ENCODE measurements around the gene HPS3.

Gene HPS3

GRCh38 chr3:149122721-149123578 is 6.5 kb upstream of the HPS3 start:
- DNase-seq (ENCODE audit: low read depth in 2 of 2) = no peak

DNA sequence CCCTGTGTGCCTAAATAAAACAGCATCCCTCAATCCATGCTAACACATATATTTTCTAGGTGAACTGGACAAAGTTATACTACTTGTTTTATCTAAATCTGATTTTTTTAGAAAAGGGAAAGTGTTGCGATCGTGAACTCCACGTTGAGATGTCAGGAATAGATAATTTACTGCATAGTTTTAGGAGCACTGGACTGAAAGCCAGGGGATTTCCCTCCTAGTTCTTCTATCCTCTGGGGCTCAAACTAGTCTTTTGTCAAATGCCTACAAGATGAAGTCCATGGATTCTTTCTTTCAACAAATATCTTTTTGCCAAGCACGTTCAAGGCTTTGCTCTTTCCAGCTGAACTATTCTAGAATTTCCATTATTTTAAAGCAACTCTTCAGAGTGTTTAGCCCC is 617 bp upstream of the HPS3 start:
- DNase-seq (ENCODE audit: low read depth in 2 of 2) = no peak

DNA sequence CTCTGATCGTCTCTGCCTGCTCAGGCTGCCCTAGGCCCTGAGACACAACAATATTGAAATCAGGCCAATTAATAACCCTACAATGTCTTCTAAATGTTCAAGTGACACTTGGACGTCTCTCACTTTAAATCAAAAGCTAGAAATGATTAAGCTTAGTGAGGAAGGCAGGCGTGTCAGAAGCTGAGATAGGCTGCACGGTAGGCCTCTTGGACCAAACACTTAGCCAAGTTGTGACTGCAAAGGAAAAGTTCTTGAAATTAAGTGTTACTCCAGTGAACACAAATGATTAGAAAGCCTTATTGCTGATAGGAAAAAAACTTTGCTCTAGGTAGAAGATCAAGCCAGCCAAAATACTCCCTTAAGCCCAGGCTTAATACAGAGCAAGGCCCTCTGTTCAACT is 2.2 kb downstream of the HPS3 start:
- no peak for DNase-seq (ENCODE audit: low read depth in 2 of 2)

DNA sequence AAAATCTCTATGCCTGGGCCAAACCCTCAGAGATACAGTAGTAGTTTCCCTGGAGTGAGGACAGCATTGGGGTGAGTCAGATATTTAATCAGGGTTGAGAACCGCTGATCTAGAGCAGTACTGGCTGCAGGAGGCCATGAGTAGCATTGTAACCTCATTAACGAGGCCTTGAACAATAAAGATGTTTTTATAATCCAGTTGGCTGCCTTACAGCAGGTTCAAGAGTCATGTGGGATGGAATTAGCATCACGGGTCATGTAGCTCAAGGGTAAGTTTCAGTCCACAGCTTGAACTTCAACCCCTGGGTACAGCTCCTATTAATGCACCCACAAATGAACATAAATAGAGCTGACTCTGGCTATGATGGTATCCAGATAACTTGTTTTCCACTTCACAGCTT is 5.1 kb downstream of the HPS3 start:
- no peak for DNase-seq (ENCODE audit: low read depth in 2 of 2)

- DNase-seq (ENCODE audit: low read depth in 2 of 2) = no peak
Measured at GRCh38 chr3:149142682-149143081, 13.2 kb downstream of the HPS3 start.

- no peak for DNase-seq (ENCODE audit: low read depth in 2 of 2)
Measured at GRCh38 chr3:149145356-149145755, 15.9 kb downstream of the HPS3 start.

DNA sequence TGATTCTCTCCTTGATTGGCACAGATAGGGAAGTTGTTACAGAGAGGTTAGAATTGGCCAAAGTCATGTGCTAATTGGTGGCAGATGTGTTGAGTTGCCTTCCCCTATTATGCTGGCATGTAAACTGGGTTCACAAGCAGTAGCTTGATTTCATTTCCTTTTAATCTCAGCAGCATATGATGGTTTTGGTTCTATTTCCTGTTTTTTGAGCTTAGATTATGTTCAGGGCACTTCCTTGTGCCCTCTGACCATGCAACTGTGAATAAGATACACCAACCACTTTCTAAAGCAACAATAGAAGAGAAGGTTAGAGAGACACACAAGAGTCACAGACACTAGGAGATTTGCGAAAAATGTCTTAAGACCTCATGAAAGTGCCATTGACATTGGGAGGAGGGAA is 16.5 kb downstream of the HPS3 start:
- DNase-seq (ENCODE audit: low read depth in 2 of 2) = no peak

- DNase-seq (ENCODE audit: low read depth in 2 of 2) = no peak
Measured at GRCh38 chr3:149150436-149150835, 21.0 kb downstream of the HPS3 start.

- DNase-seq (ENCODE audit: low read depth in 2 of 2) = no peak
Measured at GRCh38 chr3:149151843-149152242, 22.4 kb downstream of the HPS3 start.

DNA sequence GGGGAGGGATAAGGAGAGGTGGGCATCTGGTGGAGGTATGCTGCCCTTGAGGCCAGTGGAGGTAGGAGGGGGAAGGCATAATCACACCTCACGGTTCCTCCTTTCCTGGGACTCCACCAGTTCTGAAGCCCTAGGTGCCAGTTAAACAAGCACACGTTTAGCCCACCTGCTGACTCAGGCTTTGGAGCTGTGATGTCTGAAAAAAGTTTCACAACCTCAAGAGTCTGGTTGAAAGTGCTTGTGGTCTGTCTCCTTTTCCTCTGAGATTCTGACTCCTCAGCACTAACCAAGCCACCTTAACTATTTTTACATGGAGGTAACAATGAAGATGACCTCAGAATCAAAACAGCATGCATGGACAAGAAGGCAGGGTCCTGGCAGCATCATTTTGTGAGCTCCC is 23.0 kb downstream of the HPS3 start:
- no peak for DNase-seq (ENCODE audit: low read depth in 2 of 2)

GRCh38 chr3:149153402-149153801 is 24.0 kb downstream of the HPS3 start:
- no peak for DNase-seq (ENCODE audit: low read depth in 2 of 2)

DNA sequence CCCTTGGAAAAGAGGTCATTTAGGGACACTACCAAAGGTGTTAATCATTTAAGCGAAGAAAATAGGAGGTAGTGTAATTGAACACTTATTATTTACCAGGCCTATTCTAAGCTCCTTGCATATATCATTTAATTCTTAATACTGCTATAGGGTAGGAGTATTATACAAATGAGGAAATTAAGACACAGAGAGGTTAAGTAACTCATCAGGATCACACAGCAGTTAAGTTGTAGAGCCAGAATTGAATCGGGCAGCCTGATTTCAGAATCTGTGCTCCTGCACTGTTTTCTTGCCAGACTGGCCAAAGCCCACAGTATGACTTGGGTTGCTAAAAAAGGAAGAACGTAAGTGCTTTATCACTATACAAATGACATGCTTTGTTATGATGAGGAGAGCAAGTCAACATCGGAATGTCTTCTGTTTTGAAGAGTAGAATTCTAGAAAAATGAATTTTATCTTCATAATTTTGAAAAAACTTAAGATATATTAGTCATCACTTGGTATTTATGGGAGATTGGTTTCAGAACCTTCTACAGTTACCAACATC is 31.4 kb downstream of the HPS3 start:
- no peak for DNase-seq (ENCODE audit: low read depth in 2 of 2)

- DNase-seq (ENCODE audit: low read depth in 2 of 2) = no peak
Measured at GRCh38 chr3:149162007-149162406, 32.6 kb downstream of the HPS3 start.

DNA sequence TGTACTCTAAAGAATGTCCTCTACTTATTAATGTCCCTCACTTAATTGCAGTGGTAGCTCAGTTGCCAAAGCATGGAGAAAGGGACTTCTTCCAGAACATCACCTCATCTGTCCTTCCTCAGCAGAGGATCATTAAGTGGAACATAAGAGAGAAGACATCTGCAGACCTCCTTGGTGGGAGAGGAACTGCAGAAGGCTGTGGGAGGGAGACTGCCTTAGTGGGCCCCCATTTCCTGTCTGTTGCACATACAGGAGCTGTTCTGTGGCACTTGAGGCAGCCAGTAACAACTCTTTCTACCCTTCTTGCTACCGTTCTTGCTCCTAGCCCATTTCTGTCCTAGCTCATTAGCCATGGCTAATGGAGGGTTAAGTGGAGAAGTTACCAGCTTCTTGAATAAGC is 33.6 kb downstream of the HPS3 start:
- DNase-seq (ENCODE audit: low read depth in 2 of 2) = no peak

DNA sequence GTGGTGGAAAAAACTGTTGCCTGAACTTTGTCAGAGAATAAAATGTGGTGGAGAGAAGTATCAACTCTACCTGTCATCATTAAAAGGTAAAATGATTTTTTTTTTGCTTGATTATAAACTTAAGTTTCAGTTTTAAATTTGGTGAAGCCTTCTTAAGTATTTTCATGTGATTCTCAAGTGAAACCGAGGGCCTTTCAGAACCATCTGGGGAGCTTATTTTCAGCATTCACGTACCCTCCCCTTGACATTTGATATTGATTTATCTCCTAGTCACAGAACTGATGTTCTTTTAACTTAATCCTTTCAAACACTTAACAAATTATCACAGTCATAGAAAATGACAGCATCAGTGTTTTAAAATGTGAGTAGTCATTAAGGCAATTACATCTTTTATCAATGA is 38.5 kb downstream of the HPS3 start:
- DNase-seq (ENCODE audit: low read depth in 2 of 2) = no peak

DNA sequence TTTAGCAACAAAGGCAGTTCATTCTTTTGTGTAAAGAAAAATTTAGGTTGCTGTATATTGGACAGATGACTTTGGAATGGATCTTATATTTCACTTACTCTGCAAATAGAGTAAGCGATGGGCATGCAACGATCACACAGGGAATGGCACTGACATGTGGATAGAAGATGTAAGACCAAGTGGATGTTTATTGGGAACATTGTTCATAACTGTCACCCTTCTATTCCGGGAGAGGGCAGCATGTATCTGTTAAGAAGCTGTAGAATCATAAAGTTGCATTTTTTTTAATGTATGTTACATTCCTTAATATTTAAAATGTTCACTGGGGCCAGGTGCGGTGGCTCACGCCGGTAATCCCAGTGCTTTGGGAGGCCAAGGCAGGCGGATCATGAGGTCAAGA is 41.2 kb downstream of the HPS3 start:
- no peak for DNase-seq (ENCODE audit: low read depth in 2 of 2)

GRCh38 chr3:149174901-149175300 is 45.5 kb downstream of the HPS3 start:
- no peak for DNase-seq (ENCODE audit: low read depth in 2 of 2)

DNA sequence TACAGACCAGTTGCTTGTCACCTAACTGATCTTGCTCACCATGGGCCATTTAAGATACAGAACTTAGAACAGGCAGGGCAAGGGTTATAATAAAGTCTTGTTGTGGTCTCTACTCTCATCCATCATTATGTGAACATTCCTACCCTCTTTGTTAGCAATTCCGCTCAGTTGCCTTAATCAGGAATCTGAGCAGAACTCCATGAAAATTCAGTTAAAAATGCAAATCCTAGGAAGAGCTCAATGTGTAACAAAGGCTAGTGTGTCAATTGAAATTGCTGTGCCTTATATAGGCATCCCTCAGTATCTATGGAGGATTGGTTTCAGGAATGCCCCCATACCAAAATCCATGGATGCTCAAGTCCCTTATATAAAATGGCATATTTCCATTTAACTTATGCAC is 47.7 kb downstream of the HPS3 start:
- DNase-seq (ENCODE audit: low read depth in 2 of 2) = no peak

DNA sequence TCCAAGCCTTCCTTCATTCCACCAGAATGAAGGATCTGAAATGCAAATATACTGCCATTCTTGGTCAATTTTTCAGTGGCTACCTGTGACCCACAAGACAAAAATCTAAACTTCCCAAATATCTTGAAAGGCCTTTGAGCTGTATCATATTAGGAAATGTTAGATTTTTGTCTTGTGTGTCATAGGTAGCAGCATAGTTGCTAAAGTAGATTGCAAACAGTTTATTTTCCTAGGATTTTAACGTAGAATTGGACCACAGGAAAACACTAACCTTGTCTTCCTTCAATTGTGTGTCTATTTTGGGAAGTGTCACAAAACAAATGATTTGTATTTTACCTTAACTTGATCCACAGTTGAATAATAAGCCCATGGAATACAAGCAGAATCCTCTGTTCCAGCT is 49.8 kb downstream of the HPS3 start:
- no peak for DNase-seq (ENCODE audit: low read depth in 2 of 2)

- DNase-seq (ENCODE audit: low read depth in 2 of 2) = no peak
Measured at GRCh38 chr3:149180057-149180573, 50.7 kb downstream of the HPS3 start.

- DNase-seq (ENCODE audit: low read depth in 2 of 2) = no peak
Measured at GRCh38 chr3:149181182-149181581, 51.7 kb downstream of the HPS3 start.

GRCh38 chr3:149186219-149186618 is 56.8 kb downstream of the HPS3 start:
- DNase-seq (ENCODE audit: low read depth in 2 of 2) = no peak

GRCh38 chr3:149186721-149187120 is 57.3 kb downstream of the HPS3 start:
- DNase-seq (ENCODE audit: low read depth in 2 of 2) = no peak

DNA sequence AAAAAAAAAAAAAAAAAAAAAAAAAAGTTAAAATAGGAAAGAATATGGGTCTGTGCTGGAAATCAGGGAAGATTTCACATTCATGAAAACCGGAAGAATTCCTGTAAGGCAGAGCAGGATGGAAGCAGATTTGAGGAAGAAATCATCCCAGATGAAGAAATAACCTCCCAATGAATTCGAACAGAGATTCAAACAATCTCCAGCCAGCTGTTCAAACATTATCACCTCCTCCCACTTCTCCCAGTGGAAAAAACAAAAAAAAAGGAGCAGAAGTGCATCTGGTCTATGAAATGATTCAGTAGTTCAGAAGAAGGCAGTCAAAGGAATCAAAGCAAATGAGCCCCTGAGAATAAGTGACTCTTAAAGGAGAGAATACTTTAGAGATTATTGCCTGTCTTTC is 59.1 kb downstream of the HPS3 start:
- DNase-seq (ENCODE audit: low read depth in 2 of 2) = no peak

Data from stimulated activated CD4-positive, alpha-beta T cell treated with anti-CD3 and anti-CD28 coated beads, Interleukin-12 subunit alpha, Interleukin-12 subunit beta, amount 100 ng/mL, for 24 hours (primary cell).